BJ (cell line): ENCODE results near the gene MEF2B. TPM values are rescaled to one million over a fixed set of nuclear protein-coding genes. Genes with fewer than 3 reads are reported as not detected.
"Not testable (repeated sequence)": the region's sequence is repeated elsewhere in the genome, so short reads cannot be mapped to it uniquely, and the experiment has no call there.

ENCODE experiments used
- CTCF ChIA-PET: fragments of 350-600 bp; formaldehyde crosslinking; extraction: SDS; loops from one replicate; lab custom pipeline; 2021; ENCODE audit warnings: antibody characterized with exemption, inconsistent platforms; lab: Yijun Ruan, JAX
- POLR2A ChIA-PET: fragments of 300-600 bp; sonication (Branson Sonifier 250); formaldehyde crosslinking; extraction: SDS; loops from one replicate; lab custom pipeline; 2021; ENCODE audit warnings: antibody characterized with exemption; lab: Charles Lee
- DNase-seq: peaks from one replicate; pipeline ENCODE4 v3.0.0-alpha.2; 2011; ENCODE audit warnings: low read depth
- H3K27me3 ChIP-seq: 2 replicates; pipeline ENCODE4 v1.6.0; 2011; ENCODE audit warnings: low read length; ENCODE audit not compliant: control insufficient read depth, insufficient read depth
- H3K36me3 ChIP-seq: 2 replicates; pipeline ENCODE4 v1.5.1; 2011; ENCODE audit warnings: low read length; ENCODE audit not compliant: control insufficient read depth, insufficient read depth
- H3K4me3 ChIP-seq: 2 replicates; pipeline ENCODE4 v1.5.1; 2011; ENCODE audit warnings: low read depth, mild to moderate bottlenecking, control low read depth, low read length
- polyA plus RNA-seq: library from polyadenylated mRNA; depleted of rRNA; stranded (reverse); fragments of >200 nt; gene quantifications from 2 replicates; pipeline ENCODE4 v1.2.3, GENCODE V29; 2011
- TF ChIP-seq, protein P1 (sequence below): IDR thresholded peaks from 2 replicates; pipeline ENCODE4 v1.5.1; 2011; ENCODE audit warnings: low read depth, mild to moderate bottlenecking, control low read depth, inconsistent platforms, low read length, moderate library complexity; ENCODE audit not compliant: insufficient read depth

Gene MEF2B
- polyA plus RNA-seq, 1 experiment = 0.10 TPM

DNA sequence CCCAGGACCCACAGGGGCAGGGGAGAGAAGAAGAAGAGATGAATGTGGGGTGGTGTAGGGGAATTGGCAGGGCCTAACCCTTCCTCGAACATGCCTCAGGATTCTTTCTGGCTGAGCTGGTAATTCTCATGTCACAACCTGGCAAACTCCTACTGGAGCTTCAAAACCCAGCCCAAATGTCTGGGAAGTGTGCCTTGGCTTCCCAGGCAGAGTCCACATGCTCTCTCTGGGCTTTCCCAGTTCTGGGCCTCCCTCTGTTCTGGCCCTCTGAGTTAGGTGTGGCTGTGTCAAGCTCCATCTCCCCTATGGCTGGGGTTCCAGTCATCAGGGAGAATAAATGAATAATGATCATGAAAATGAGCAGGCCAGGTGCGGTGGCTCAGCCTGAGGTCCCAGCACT, 20.6 kb downstream of the MEF2B start:
- Histone ChIP-seq H3K36me3 (peaks cover 8% of the 10 kb centered on the region), H3K4me3 (no peak overlapping the region), H3K27me3 (no peaks in the 10 kb centered on the region)
- no peak for DNase-seq
- POLR2A ChIA-PET = no interaction called here
- CTCF ChIA-PET = interaction anchor here (1.0 to 5.3 kb wide), 3 partner anchors 8 to 193 kb away, joined by 4 to 80 read pairs (median 4); no protein-coding TSS in a partner anchor
- TF ChIP-seq, protein P1, sequence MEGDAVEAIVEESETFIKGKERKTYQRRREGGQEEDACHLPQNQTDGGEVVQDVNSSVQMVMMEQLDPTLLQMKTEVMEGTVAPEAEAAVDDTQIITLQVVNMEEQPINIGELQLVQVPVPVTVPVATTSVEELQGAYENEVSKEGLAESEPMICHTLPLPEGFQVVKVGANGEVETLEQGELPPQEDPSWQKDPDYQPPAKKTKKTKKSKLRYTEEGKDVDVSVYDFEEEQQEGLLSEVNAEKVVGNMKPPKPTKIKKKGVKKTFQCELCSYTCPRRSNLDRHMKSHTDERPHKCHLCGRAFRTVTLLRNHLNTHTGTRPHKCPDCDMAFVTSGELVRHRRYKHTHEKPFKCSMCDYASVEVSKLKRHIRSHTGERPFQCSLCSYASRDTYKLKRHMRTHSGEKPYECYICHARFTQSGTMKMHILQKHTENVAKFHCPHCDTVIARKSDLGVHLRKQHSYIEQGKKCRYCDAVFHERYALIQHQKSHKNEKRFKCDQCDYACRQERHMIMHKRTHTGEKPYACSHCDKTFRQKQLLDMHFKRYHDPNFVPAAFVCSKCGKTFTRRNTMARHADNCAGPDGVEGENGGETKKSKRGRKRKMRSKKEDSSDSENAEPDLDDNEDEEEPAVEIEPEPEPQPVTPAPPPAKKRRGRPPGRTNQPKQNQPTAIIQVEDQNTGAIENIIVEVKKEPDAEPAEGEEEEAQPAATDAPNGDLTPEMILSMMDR = no peak

DNA sequence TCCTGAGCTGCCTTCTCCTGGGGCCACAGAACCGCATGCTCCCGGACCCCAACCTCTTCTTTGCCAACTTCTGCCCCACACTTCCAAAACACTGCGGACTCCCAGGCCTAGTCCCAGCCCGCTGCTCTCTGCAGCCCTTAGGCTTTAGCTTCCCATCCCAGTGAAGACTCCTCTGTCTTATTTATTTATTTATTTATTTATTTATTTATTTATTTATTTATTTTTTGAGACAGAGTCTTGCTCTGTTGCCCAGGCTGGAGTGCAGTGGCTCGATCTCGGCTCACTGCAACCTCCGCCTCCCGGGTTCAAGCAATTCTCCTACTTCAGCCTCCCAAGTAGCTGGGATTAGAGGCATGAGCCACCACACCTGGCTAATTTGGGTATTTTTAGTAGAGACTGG, 21.6 kb downstream of the MEF2B start:
- DNase-seq = not testable (repeated sequence)
- CTCF ChIA-PET = interaction anchor here (0.9 to 5.3 kb wide), 5 partner anchors 22 to 194 kb away, joined by 3 to 80 read pairs (median 3); partner anchors contain the start of gene MEF2B

DNA sequence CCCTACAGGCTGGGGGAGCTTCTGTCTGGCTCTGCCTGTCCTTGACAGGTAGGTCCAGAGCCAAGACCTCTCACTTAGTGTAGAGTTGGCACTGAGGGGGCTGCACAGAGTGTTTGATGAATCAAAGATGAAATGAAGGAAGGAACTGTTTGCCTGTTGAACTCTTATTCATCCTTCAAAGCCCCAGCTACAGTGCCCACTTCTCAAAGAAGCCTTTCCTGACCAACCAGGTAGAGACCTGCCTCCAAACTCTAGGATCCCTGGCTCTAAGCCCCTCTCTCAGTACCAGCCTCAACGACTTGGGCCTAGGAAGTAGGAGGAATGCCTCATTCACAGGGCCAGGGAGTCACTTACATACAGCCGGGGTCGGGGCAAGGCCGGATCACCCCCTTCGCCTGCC, 22.7 kb downstream of the MEF2B start:
- POLR2A ChIA-PET = no interaction called here
- TF ChIP-seq, protein P1 = no peak
- no peaks in the 10 kb centered on the region for H3K27me3 ChIP-seq
- no peak for DNase-seq
- CTCF ChIA-PET = interaction anchor here (0.9 to 5.3 kb wide), 7 partner anchors 9 to 107 kb away, joined by 3 to 80 read pairs (median 3); partner anchors contain the start of genes BORCS8, MEF2B and RFXANK
- H3K4me3 ChIP-seq = no peak overlapping the region
- peaks cover 8% of the 10 kb centered on the region for H3K36me3 ChIP-seq

More for the DNA sequence above, 21.6 kb downstream of the MEF2B start:
- H3K27me3 ChIP-seq, POLR2A ChIA-PET, H3K36me3 ChIP-seq, H3K4me3 ChIP-seq: not testable (repeated sequence)

- Histone ChIP-seq H3K4me3 (no peak overlapping the region), H3K36me3 (peaks cover 8% of the 10 kb centered on the region), H3K27me3 (no peaks in the 10 kb centered on the region)
- ChIA-PET POLR2A (no interaction called here), CTCF (interaction anchor here (1.0 to 5.3 kb wide), 8 partner anchors 9 to 344 kb away, joined by 3 to 80 read pairs (median 4); partner anchors contain the start of genes BORCS8 and RFXANK)
- TF ChIP-seq, protein P1 = no peak
- no peak for DNase-seq
Observed at GRCh38 chr19:19146865-19147264, 23.2 kb downstream of the MEF2B start.

DNA sequence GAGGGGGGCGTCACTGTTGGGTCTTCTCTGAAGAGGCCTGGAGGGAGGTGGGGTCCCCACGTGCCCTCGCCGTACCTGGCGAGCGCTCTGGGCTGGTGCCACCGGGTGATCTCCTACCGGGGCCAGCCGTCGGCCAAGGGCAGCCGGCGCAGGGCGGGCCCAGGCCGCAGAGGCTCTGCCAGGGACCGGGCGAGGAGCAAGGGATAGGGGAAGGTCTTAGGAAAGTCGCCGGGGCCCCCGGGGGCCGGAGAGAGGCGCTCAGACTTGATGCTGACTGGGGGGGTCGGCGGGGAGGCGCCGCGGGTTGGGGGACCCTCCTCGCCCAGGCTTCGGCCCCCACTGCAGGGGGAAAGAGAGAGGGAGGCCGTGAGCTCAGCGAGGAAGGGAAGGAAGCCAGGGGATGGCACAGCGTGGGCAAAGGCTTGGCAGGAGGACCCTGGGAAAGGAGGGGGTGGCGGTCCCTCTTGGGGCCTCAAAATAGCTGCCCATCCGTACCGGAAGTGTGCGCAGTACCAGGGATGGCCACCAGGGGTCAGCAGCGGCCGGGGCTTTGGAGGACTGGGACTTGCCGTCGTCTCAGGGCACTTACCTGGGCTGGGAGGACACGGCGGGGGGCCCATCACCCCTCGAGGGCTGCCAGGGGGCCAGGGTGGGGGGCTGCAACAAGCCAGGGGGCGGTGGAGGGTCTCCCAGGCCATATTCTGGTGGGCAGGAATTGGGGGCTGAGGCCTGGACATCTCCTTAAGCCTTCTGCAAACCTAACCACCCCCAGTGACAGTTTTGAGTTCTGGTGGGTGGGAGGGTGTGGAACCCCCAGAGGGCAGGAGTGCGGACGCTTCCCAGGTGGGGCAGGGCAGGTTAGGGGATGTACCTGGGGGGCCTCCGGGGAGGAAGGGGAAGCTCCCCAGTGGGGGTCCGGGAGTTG, 24.1 kb downstream of the MEF2B start:
- DNase-seq = no peak
- ChIA-PET POLR2A (no interaction called here), CTCF (interaction anchor here (0.6 to 5.3 kb wide), 14 partner anchors 10 to 363 kb away, joined by 3 to 80 read pairs (median 4); partner anchors contain the start of genes BORCS8 and RFXANK)
- no peak overlapping the region for H3K4me3 ChIP-seq
- TF ChIP-seq, protein P1 = peak; percentile 99
- H3K27me3 ChIP-seq = no peaks in the 10 kb centered on the region
- H3K36me3 ChIP-seq = peaks cover 8% of the 10 kb centered on the region
